Karpas-422 (cell line): ENCODE measurements around the gene PDZD8. TPM values are rescaled to one million over a fixed set of nuclear protein-coding genes. Genes with fewer than 3 reads are reported as not detected.

ENCODE experiments used
- DNase-seq: peaks from one replicate; pipeline ENCODE4 v3.0.0-alpha.2; 2015
- H2AFZ ChIP-seq: fragments of 200-600 bp; sonication (generic); 2 replicates; pipeline ENCODE4 v1.6.1; 2014; ENCODE audit warnings: antibody characterized with exemption, low read length, mixed read lengths
- H3K27ac ChIP-seq: fragments of 200-600 bp; sonication (generic); 2 replicates; pipeline ENCODE4 v1.5.1; 2014; ENCODE audit warnings: mild to moderate bottlenecking, low read length, moderate library complexity
- H3K27me3 ChIP-seq: fragments of 200-600 bp; sonication (generic); 2 replicates; pipeline ENCODE4 v1.6.1; 2014; ENCODE audit warnings: low read length, mixed read lengths
- H3K36me3 ChIP-seq: fragments of 200-600 bp; sonication (generic); 2 replicates; pipeline ENCODE4 v1.6.1; 2014; ENCODE audit warnings: low read length, mixed read lengths; ENCODE audit not compliant: insufficient read depth
- H3K4me1 ChIP-seq: fragments of 200-600 bp; sonication (generic); 2 replicates; pipeline ENCODE4 v1.6.1; 2014; ENCODE audit warnings: mild to moderate bottlenecking, low read length, mixed read lengths
- H3K4me2 ChIP-seq: fragments of 200-600 bp; sonication (generic); 2 replicates; pipeline ENCODE4 v1.6.1; 2014; ENCODE audit warnings: low read length, low read depth, mild to moderate bottlenecking; ENCODE audit not compliant: poor library complexity, severe bottlenecking
- H3K4me3 ChIP-seq: fragments of 200-600 bp; sonication (generic); 2 replicates; pipeline ENCODE4 v1.5.1; 2014; ENCODE audit warnings: mild to moderate bottlenecking, antibody characterized with exemption, low read length, mixed read lengths
- H3K79me2 ChIP-seq: fragments of 200-600 bp; sonication (generic); 2 replicates; pipeline ENCODE4 v1.6.1; 2014; ENCODE audit warnings: mild to moderate bottlenecking, low read length, mixed read lengths
- H3K9ac ChIP-seq: fragments of 200-600 bp; sonication (generic); 2 replicates; pipeline ENCODE4 v1.6.0; 2014; ENCODE audit warnings: low read length
- H3K9me2 ChIP-seq: fragments of 200-600 bp; sonication (generic), shearing (Covaris generic); replicated peaks from 2 replicates; pipeline ENCODE4 v1.6.0; 2014; ENCODE audit warnings: mild to moderate bottlenecking, low read length, moderate library complexity; ENCODE audit not compliant: insufficient read depth
- H3K9me3 ChIP-seq: fragments of 300-700, 200-600 bp; sonication (generic); 2 replicates; pipeline ENCODE4 v1.6.1; 2014; ENCODE audit warnings: low read length, mixed read lengths
- H4K20me1 ChIP-seq: fragments of 200-600 bp; sonication (generic); 2 replicates; pipeline ENCODE4 v1.6.1; 2014; ENCODE audit warnings: mild to moderate bottlenecking, antibody characterized with exemption, low read length, low read depth; ENCODE audit not compliant: insufficient read depth
- total RNA-seq: library from RNA; depleted of rRNA; stranded (reverse); fragments of >200 nt; shearing (Covaris generic); gene quantifications from 2 replicates; pipeline ENCODE4 v1.2.3, GENCODE V29; 2014; ENCODE audit warnings: low replicate concordance

The PDZD8 gene
- total RNA-seq, 1 experiment from 2014 or later: 15.7 TPM

- H3K4me1 ChIP-seq: peaks cover 35% of the 10 kb centered on the region
- no peaks in the 10 kb centered on the region for H3K9me3 ChIP-seq
- H3K9ac ChIP-seq: peak overlapping the region; percentile 83
- peak overlapping the region; percentile 76 for H3K4me3 ChIP-seq
- no peaks in the 10 kb centered on the region for H3K36me3 ChIP-seq
- peaks cover 2% of the 10 kb centered on the region; the same call in 1 of the 2 replicates for H3K27me3 ChIP-seq
- peak overlapping the region; percentile 90 for H3K4me2 ChIP-seq
- peak; percentile 74 for DNase-seq
- no peak overlapping the region for H3K27ac ChIP-seq
- H4K20me1 ChIP-seq: peaks cover 44% of the 10 kb centered on the region
- H2AFZ ChIP-seq: peak overlapping the region; percentile 60; the same call in 1 of the 2 replicates
- H3K79me2 ChIP-seq: peaks cover 36% of the 10 kb centered on the region
- no peaks in the 10 kb centered on the region for H3K9me2 ChIP-seq
Observed at GRCh38 chr10:117374506-117375359, 507 bp downstream of the PDZD8 start.

GRCh38 chr10:117373823-117374505 is 1.3 kb downstream of the PDZD8 start:
- H3K9ac ChIP-seq: peak overlapping the region; percentile 83
- H3K9me2 ChIP-seq: no peaks in the 10 kb centered on the region
- peak; percentile 44 for DNase-seq
- H3K36me3 ChIP-seq: no peaks in the 10 kb centered on the region
- H3K9me3 ChIP-seq: no peaks in the 10 kb centered on the region
- peaks cover 2% of the 10 kb centered on the region; the same call in 1 of the 2 replicates for H3K27me3 ChIP-seq
- peak overlapping the region; percentile 90 for H3K4me2 ChIP-seq
- peak overlapping the region; percentile 76 for H3K4me3 ChIP-seq
- H3K4me1 ChIP-seq: peaks cover 35% of the 10 kb centered on the region
- H3K27ac ChIP-seq: no peak overlapping the region
- H3K79me2 ChIP-seq: peaks cover 41% of the 10 kb centered on the region
- peaks cover 48% of the 10 kb centered on the region for H4K20me1 ChIP-seq
- H2AFZ ChIP-seq: no peak overlapping the region

GRCh38 chr10:117370205-117370604 is 5.0 kb downstream of the PDZD8 start:
- Histone ChIP-seq H3K9me3 (no peaks in the 10 kb centered on the region), H3K27me3 (peaks cover 2% of the 10 kb centered on the region; the same call in 1 of the 2 replicates), H3K4me3 (no peak overlapping the region), H3K27ac (no peak overlapping the region), H3K4me2 (no peak overlapping the region), H3K36me3 (no peaks in the 10 kb centered on the region), H3K4me1 (peaks cover 32% of the 10 kb centered on the region), H3K79me2 (peaks cover 60% of the 10 kb centered on the region), H4K20me1 (peaks cover 75% of the 10 kb centered on the region), H3K9me2 (no peaks in the 10 kb centered on the region), H2AFZ (no peak overlapping the region), H3K9ac (no peak overlapping the region)
- DNase-seq: no peak

- no peak overlapping the region for H3K9ac ChIP-seq
- DNase-seq: no peak
- no peaks in the 10 kb centered on the region for H3K9me3 ChIP-seq
- no peak overlapping the region for H3K4me3 ChIP-seq
- H4K20me1 ChIP-seq: peaks cover 81% of the 10 kb centered on the region
- H3K4me2 ChIP-seq: no peak overlapping the region
- peaks cover 66% of the 10 kb centered on the region for H3K79me2 ChIP-seq
- no peak overlapping the region for H3K27ac ChIP-seq
- H3K27me3 ChIP-seq: no peaks in the 10 kb centered on the region
- H3K9me2 ChIP-seq: no peaks in the 10 kb centered on the region
- peaks cover 26% of the 10 kb centered on the region for H3K4me1 ChIP-seq
- H2AFZ ChIP-seq: no peak overlapping the region
- no peaks in the 10 kb centered on the region for H3K36me3 ChIP-seq
Observed at GRCh38 chr10:117367718-117368117, 7.5 kb downstream of the PDZD8 start.

- Histone ChIP-seq H2AFZ (no peak overlapping the region), H3K9me2 (no peaks in the 10 kb centered on the region), H3K4me3 (no peak overlapping the region), H3K4me2 (no peak overlapping the region), H3K27ac (no peak overlapping the region), H3K9ac (no peak overlapping the region), H3K9me3 (no peaks in the 10 kb centered on the region), H3K27me3 (no peaks in the 10 kb centered on the region), H3K36me3 (no peaks in the 10 kb centered on the region), H4K20me1 (peaks cover 81% of the 10 kb centered on the region), H3K4me1 (peaks cover 17% of the 10 kb centered on the region), H3K79me2 (peaks cover 61% of the 10 kb centered on the region)
- DNase-seq: no peak
Observed at GRCh38 chr10:117366741-117367140, 8.5 kb downstream of the PDZD8 start.

GRCh38 chr10:117365612-117366011 is 9.6 kb downstream of the PDZD8 start:
- H2AFZ ChIP-seq: no peak overlapping the region
- no peaks in the 10 kb centered on the region for H3K27me3 ChIP-seq
- H3K4me1 ChIP-seq: peaks cover 17% of the 10 kb centered on the region
- H3K4me3 ChIP-seq: no peak overlapping the region
- no peak for DNase-seq
- no peaks in the 10 kb centered on the region for H3K9me3 ChIP-seq
- peaks cover 55% of the 10 kb centered on the region for H3K79me2 ChIP-seq
- no peak overlapping the region for H3K4me2 ChIP-seq
- no peaks in the 10 kb centered on the region for H3K9me2 ChIP-seq
- H3K27ac ChIP-seq: no peak overlapping the region
- peaks cover 73% of the 10 kb centered on the region for H4K20me1 ChIP-seq
- no peaks in the 10 kb centered on the region for H3K36me3 ChIP-seq
- H3K9ac ChIP-seq: no peak overlapping the region

- Histone ChIP-seq H3K36me3 (no peaks in the 10 kb centered on the region), H3K4me3 (no peak overlapping the region), H3K9me3 (no peaks in the 10 kb centered on the region), H3K9me2 (no peaks in the 10 kb centered on the region), H3K9ac (no peak overlapping the region), H3K27ac (no peak overlapping the region), H3K79me2 (peaks cover 50% of the 10 kb centered on the region), H3K27me3 (no peaks in the 10 kb centered on the region), H2AFZ (no peak overlapping the region), H3K4me2 (no peak overlapping the region), H4K20me1 (peaks cover 75% of the 10 kb centered on the region), H3K4me1 (peaks cover 17% of the 10 kb centered on the region)
- no peak for DNase-seq
Observed at GRCh38 chr10:117364110-117364960, 10.9 kb downstream of the PDZD8 start.
